Type B pancreatic cell (in vitro differentiated cells): Measurements from ENCODE around the gene PRKCE. TPM values are rescaled to one million over a fixed set of nuclear protein-coding genes. Genes with fewer than 3 reads are reported as not detected.

ENCODE experiments used
- DNase-seq: peaks from one replicate; pipeline ENCODE4 v3.0.0; 2021; ENCODE audit warnings: mixed read lengths; ENCODE audit not compliant: unreplicated experiment; ENCODE audit errors: extremely low spot score
- H3K27ac Mint-ChIP-seq: 2 replicates; pipeline ENCODE4 v1.8.0; 2021; ENCODE audit warnings: mild to moderate bottlenecking, mixed read lengths
- H3K27me3 Mint-ChIP-seq: 2 replicates; pipeline ENCODE4 v1.8.0; 2021; ENCODE audit warnings: mixed read lengths
- H3K36me3 Mint-ChIP-seq: 2 replicates; pipeline ENCODE4 v1.8.0; 2021; ENCODE audit warnings: mixed read lengths
- H3K4me1 Mint-ChIP-seq: one replicate; pipeline ENCODE4 v1.8.0; 2021; ENCODE audit warnings: mixed read lengths; ENCODE audit not compliant: unreplicated experiment
- H3K4me3 Mint-ChIP-seq: 2 replicates; pipeline ENCODE4 v1.8.0; 2021; ENCODE audit warnings: mild to moderate bottlenecking, mixed read lengths
- H3K9me3 Mint-ChIP-seq: 2 replicates; pipeline ENCODE4 v1.8.0; 2021; ENCODE audit warnings: mixed read lengths
- total RNA-seq: library from RNA; stranded (reverse); gene quantifications from 2 replicates; pipeline ENCODE4 v1.2.1, GENCODE V29; 2021; ENCODE audit warnings: low replicate concordance
- TF ChIP-seq, protein P1 (sequence below): fragments of 200-600 bp; sonication (generic); conservative IDR thresholded peaks from 2 replicates; pipeline ENCODE4 v1.5.0; 2021; ENCODE audit warnings: antibody characterized with exemption, mild to moderate bottlenecking

The PRKCE gene
- total RNA-seq, 1 donor from 2014 or later = 21.2 TPM

DNA sequence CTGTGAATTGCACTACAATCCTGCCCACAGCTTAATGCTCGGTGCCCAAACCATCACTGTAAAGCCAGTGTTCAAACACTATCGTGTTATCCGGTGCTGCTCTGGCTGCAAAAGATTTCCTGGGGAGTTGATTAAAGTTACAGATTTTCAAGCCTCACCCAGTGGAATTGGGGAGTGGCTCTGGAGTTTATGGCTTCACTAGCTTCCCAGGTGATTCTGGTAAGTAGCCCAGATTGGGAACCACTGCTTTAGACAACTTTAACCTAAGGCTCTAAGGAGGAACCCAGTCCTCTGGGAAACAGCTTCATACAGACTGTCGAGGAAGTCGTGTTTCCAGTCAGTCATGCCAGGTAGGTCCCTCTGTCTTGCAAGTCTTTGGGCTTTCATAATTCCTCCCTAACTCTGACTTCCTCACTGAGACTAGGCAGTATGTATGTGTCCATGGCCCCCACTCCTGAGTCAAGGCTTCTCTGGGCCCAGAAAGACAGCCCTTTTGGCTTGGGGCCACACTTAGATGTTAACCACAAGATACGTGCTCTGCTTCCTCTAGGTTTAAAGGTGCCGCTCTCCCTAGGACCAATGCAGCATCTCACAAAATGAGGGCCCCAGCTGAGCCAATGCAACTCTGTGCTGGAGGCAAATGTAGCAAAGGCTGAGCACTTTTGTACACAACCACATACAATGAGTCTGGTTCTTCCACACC, 299.7 kb downstream of the PRKCE start:
- Mint-ChIP-seq H3K27ac (no peak overlapping the region), H3K36me3 (no peaks in the 10 kb centered on the region), H3K4me3 (no peak overlapping the region), H3K27me3 (no peaks in the 10 kb centered on the region), H3K4me1 (peaks cover 3% of the 10 kb centered on the region), H3K9me3 (no peaks in the 10 kb centered on the region)
- TF ChIP-seq, protein P1, sequence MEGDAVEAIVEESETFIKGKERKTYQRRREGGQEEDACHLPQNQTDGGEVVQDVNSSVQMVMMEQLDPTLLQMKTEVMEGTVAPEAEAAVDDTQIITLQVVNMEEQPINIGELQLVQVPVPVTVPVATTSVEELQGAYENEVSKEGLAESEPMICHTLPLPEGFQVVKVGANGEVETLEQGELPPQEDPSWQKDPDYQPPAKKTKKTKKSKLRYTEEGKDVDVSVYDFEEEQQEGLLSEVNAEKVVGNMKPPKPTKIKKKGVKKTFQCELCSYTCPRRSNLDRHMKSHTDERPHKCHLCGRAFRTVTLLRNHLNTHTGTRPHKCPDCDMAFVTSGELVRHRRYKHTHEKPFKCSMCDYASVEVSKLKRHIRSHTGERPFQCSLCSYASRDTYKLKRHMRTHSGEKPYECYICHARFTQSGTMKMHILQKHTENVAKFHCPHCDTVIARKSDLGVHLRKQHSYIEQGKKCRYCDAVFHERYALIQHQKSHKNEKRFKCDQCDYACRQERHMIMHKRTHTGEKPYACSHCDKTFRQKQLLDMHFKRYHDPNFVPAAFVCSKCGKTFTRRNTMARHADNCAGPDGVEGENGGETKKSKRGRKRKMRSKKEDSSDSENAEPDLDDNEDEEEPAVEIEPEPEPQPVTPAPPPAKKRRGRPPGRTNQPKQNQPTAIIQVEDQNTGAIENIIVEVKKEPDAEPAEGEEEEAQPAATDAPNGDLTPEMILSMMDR = no peak
- no peak for DNase-seq

DNA sequence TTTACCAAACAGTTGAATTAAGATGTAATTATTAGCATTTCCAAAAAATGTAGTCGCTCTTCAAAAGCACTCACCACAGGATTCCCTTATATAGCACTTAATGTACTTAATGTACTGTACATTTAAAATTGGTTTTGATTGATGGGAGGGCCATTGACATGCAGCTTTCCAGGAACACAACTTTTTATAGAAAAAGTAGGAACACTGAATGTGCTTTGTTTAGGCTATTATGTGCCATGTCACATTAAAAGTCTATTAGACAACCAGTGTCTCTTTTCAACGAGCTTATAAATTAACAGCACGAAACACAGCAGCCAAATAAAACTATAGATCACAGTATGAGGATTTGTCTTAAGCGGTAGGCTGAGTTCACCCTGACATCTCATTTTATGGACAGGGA, 301.1 kb downstream of the PRKCE start:
- Mint-ChIP-seq H3K4me1 (peaks cover 3% of the 10 kb centered on the region), H3K27me3 (no peaks in the 10 kb centered on the region), H3K27ac (no peak overlapping the region), H3K4me3 (no peak overlapping the region), H3K9me3 (no peaks in the 10 kb centered on the region), H3K36me3 (no peaks in the 10 kb centered on the region)
- no peak for DNase-seq
- TF ChIP-seq, protein P1 = no peak

DNA sequence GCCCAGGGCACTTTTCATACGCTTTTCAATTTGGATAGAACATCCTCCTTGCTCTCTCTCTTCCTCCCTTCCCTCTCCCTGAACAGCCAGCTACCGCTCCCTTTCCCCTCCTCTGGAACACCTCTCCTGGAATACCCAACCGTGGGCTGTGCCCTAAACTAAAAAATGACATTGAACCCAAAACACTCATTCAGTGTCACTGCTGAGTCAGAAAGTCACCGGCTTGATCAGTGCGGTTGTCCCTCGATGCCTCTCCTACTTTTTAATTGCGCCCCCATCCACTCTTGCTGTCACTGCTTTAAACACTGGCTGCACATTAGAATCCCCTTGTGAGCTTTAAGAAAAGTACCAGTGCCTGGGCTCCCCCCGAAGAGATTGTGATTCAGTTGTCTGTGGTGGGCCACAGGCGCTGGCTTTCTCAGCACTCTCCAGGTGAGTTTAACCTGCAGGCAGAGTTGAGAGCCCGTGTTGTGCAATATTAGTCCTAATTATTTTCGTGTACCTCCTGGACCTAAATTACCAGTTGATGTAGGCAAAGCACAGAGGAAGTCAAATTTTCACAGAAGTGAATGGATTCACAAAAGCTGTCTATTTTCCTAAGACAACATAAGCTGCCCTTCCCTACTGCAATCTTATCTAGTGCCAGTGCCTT, 302.0 kb downstream of the PRKCE start:
- Mint-ChIP-seq H3K4me1 (peaks cover 3% of the 10 kb centered on the region), H3K36me3 (no peaks in the 10 kb centered on the region), H3K4me3 (no peak overlapping the region), H3K9me3 (no peaks in the 10 kb centered on the region), H3K27me3 (no peaks in the 10 kb centered on the region), H3K27ac (no peak overlapping the region)
- no peak for DNase-seq
- TF ChIP-seq, protein P1 = no peak

DNA sequence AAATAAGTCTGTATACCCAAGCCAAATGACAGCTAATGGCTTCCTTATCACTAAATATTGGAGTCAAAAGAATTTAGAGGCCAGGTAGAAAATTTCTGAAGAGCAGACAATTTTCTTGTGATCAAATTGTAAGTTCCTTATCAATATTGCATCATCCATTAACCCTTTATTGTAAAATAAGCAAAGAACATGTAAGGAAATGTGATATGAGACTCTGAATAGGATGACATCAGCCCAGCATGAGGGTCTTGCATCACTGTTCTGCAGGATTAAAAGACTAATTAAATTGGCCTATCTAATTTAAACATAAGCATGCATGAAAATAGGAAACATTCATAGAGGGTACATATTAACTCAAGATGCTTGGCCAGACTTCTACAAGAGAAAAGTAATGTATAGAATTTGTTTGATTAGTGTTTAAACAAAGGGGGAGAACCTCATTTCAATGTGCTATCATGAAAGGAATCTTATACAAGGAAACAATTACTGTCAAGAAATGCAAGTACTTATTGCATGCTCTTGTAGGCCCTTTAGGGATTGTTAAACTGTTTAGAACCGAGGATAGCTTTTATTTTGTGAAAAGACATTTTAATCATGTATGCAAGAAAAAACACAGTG, 302.9 kb downstream of the PRKCE start:
- TF ChIP-seq, protein P1 = no peak
- H3K27ac Mint-ChIP-seq = no peak overlapping the region

DNA sequence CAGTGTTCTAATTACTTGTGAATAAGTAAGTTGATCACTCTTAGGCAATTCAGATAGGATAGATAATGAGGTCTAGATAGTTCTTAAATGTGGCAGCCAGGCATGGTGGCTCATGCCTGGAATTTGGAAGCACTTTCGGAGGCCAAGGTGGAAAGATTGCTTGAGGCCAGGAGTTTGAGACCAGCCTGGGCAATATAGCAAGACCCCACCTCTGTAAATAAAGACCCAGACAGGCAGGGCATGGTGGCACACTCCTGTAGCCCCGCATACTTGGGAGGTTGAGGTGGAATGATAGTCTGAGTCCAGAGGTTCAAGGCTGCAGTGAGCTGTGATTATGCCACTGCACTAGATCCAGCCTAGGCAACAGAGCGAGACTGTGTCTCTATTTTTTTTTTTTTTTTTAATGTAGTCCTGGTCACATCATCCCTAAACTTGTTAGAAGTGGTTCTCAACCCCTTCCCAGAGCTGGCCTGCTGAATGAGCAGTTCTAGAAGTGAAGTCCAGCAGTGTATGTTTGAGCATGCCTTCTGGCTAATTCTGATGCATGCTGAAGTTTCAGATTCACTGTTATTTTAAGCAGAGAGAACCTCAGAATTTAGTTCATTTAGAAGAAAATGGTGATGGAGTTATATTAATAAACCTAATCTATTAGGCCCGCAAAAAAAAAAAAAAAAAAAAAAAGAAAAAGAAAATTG, 306.2 kb downstream of the PRKCE start:
- no peak for DNase-seq
- Mint-ChIP-seq H3K27ac (no peak overlapping the region), H3K9me3 (no peaks in the 10 kb centered on the region), H3K4me3 (no peak overlapping the region), H3K36me3 (no peaks in the 10 kb centered on the region), H3K4me1 (peaks cover 30% of the 10 kb centered on the region), H3K27me3 (no peaks in the 10 kb centered on the region)
- TF ChIP-seq, protein P1 = no peak

More for the DNA sequence above, 302.9 kb downstream of the PRKCE start:
- DNase-seq = no peak
- H3K27me3 Mint-ChIP-seq = no peaks in the 10 kb centered on the region
- H3K4me1 Mint-ChIP-seq = peaks cover 10% of the 10 kb centered on the region
- no peak overlapping the region for H3K4me3 Mint-ChIP-seq
- H3K9me3 Mint-ChIP-seq = no peaks in the 10 kb centered on the region
- no peaks in the 10 kb centered on the region for H3K36me3 Mint-ChIP-seq
